NCI-H1694 (cell line): ENCODE data around the gene RIPK1.

Source experiments
- DNase-seq: peaks from one replicate; lab custom pipeline; 2025; lab: John Stamatoyannopoulos, UW

Gene RIPK1

GRCh38 chr6:3163248-3163594 lies 94.9 kb downstream of the RIPK1 start:
- no peak for DNase-seq

GRCh38 chr6:3164388-3164787 lies 96.1 kb downstream of the RIPK1 start:
- no peak for DNase-seq
